ENCODE results near the gene WIPF2. TPM values are rescaled to one million over a fixed set of nuclear protein-coding genes. Genes with fewer than 3 reads are reported as not detected.

Gene WIPF2
- total and polyA plus RNA-seq, 4 donors = 10.6 to 34.5 (median 14.9) TPM

GRCh38 chr17:40328386-40328766 is 109.3 kb downstream of the WIPF2 start:
- DNase-seq (no peak), ATAC-seq (ENCODE audit: insufficient read depth, low FRiP score) (no peak)
- H3K9me3 ChIP-seq (ENCODE audit: control insufficient read depth in 4 of 4, insufficient read depth in 3 of 4, low read length in 3 of 4) = no peaks in the 10 kb centered on the region
- no peak overlapping the region for H3K4me3 ChIP-seq
- TF ChIP-seq, protein P1, sequence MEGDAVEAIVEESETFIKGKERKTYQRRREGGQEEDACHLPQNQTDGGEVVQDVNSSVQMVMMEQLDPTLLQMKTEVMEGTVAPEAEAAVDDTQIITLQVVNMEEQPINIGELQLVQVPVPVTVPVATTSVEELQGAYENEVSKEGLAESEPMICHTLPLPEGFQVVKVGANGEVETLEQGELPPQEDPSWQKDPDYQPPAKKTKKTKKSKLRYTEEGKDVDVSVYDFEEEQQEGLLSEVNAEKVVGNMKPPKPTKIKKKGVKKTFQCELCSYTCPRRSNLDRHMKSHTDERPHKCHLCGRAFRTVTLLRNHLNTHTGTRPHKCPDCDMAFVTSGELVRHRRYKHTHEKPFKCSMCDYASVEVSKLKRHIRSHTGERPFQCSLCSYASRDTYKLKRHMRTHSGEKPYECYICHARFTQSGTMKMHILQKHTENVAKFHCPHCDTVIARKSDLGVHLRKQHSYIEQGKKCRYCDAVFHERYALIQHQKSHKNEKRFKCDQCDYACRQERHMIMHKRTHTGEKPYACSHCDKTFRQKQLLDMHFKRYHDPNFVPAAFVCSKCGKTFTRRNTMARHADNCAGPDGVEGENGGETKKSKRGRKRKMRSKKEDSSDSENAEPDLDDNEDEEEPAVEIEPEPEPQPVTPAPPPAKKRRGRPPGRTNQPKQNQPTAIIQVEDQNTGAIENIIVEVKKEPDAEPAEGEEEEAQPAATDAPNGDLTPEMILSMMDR (IDR thresholded peaks at IDR 0.05; ENCODE audit: control extremely low read depth, extremely low read depth) = no peak
- peak overlapping the region in 1 of 2 donors; percentile 23 for H3K9ac ChIP-seq (ENCODE audit: insufficient read depth in 1 of 2, low read length in 2 of 2)
- H3K27me3 ChIP-seq (ENCODE audit: control insufficient read depth in 3 of 3, insufficient read depth in 3 of 3, low read length in 2 of 3) = no peaks in the 10 kb centered on the region
- H3K36me3 ChIP-seq (ENCODE audit: control insufficient read depth in 4 of 4, insufficient read depth in 4 of 4, low read length in 4 of 4) = peaks cover 0 to 12% (median 5%) of the 10 kb centered on the region in 4 donors
- H3K27ac ChIP-seq (ENCODE audit: low read depth in 1 of 2, low read length in 1 of 2) = peak overlapping the region in 1 of 2 donors; percentile 86
- WGBS, 2 donors = 50 to 75% methylated on average over 2 of the region's 2 CpGs
- H3K4me1 ChIP-seq (ENCODE audit: control insufficient read depth in 5 of 5, insufficient read depth in 5 of 5, low read length in 5 of 5) = peaks cover 49 to 80% (median 58%) of the 10 kb centered on the region in 5 donors

DNA sequence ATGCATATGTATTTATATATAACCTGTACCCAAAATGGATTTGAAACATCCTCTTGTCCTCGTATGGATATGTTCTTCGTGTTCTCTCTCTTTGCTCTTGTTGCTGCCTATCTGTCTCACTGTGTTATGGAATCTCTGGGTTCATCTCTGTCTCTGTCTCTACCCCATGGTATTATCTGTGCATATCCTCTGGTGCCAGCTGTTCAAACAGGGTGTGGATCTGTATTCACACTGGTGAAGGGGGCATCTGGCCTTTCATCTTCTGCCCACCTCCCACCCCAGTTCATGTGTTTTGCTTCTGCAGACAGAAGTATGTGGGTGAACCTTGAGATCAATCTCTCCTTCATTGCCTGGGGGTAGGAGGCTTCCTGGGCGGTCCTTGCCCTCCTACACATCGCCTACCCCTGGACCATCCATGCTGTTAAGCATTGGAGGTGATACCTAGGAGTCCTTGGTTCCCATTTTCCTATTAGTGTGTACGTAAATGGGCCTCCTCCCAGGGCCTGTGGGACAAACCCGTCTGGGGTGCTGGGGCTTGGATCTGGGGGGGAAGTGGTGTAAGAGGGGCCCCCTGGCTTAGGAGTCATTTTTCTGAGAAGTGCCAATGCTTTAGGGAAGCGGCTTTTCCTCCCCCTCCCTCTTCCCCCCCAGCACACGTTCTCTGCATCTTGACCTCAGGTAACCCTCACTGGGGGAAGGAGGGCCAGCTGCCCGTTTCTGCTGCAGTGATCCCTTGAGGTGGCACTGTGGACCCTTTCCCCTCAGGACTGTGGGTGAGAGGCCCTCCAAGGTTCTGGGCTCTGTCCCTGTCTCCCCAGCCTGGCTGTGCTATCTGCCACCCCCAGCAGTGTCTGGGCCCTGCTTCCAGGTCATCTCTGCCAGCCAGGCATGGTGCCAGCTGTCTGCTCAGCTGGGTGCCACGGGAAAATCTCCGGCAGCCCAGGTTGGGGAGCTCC is 111.0 kb downstream of the WIPF2 start:
- Histone ChIP-seq H3K27me3 (ENCODE audit: control insufficient read depth in 3 of 3, insufficient read depth in 3 of 3, low read length in 2 of 3) (no peaks in the 10 kb centered on the region), H3K4me3 (no peak overlapping the region), H3K9me3 (ENCODE audit: control insufficient read depth in 4 of 4, insufficient read depth in 3 of 4, low read length in 3 of 4) (no peaks in the 10 kb centered on the region), H3K9ac (ENCODE audit: insufficient read depth in 1 of 2, low read length in 2 of 2) (peak overlapping the region in 1 of 2 donors; percentile 61), H3K27ac (ENCODE audit: low read depth in 1 of 2, low read length in 1 of 2) (peak overlapping the region; percentile 7 to 90), H3K4me1 (ENCODE audit: control insufficient read depth in 5 of 5, insufficient read depth in 5 of 5, low read length in 5 of 5) (peaks cover 48 to 79% (median 68%) of the 10 kb centered on the region in 5 donors), H3K36me3 (ENCODE audit: control insufficient read depth in 4 of 4, insufficient read depth in 4 of 4, low read length in 4 of 4) (peaks cover 0 to 12% (median 7%) of the 10 kb centered on the region in 4 donors)
- ATAC-seq (ENCODE audit: insufficient read depth, low FRiP score) = no peak
- WGBS, 2 donors = 11 to 18% methylated on average over 11 of the region's 11 CpGs
- DNase-seq = peak; percentile 39 to 64 (median 46)
- TF ChIP-seq, protein P1 (IDR thresholded peaks at IDR 0.05; ENCODE audit: control extremely low read depth, extremely low read depth) = no peak

GRCh38 chr17:40330850-40331470 is 111.9 kb downstream of the WIPF2 start:
- DNase-seq (no peak), ATAC-seq (ENCODE audit: insufficient read depth, low FRiP score) (no peak)
- no peak overlapping the region for H3K4me3 ChIP-seq
- peaks cover 45 to 74% (median 66%) of the 10 kb centered on the region in 5 donors for H3K4me1 ChIP-seq (ENCODE audit: control insufficient read depth in 5 of 5, insufficient read depth in 5 of 5, low read length in 5 of 5)
- no peaks in the 10 kb centered on the region for H3K9me3 ChIP-seq (ENCODE audit: control insufficient read depth in 4 of 4, insufficient read depth in 3 of 4, low read length in 3 of 4)
- peak overlapping the region; percentile 7 to 90 for H3K27ac ChIP-seq (ENCODE audit: low read depth in 1 of 2, low read length in 1 of 2)
- H3K9ac ChIP-seq (ENCODE audit: insufficient read depth in 1 of 2, low read length in 2 of 2) = no peak overlapping the region
- peaks cover 0 to 12% (median 9%) of the 10 kb centered on the region in 4 donors for H3K36me3 ChIP-seq (ENCODE audit: control insufficient read depth in 4 of 4, insufficient read depth in 4 of 4, low read length in 4 of 4)
- WGBS, 2 donors = 78 to 90% methylated on average over 10 of the region's 10 CpGs
- TF ChIP-seq, protein P1 (IDR thresholded peaks at IDR 0.05; ENCODE audit: control extremely low read depth, extremely low read depth) = no peak
- no peaks in the 10 kb centered on the region for H3K27me3 ChIP-seq (ENCODE audit: control insufficient read depth in 3 of 3, insufficient read depth in 3 of 3, low read length in 2 of 3)
